ENCODE data around the gene IGSF21.

The IGSF21 gene

DNA sequence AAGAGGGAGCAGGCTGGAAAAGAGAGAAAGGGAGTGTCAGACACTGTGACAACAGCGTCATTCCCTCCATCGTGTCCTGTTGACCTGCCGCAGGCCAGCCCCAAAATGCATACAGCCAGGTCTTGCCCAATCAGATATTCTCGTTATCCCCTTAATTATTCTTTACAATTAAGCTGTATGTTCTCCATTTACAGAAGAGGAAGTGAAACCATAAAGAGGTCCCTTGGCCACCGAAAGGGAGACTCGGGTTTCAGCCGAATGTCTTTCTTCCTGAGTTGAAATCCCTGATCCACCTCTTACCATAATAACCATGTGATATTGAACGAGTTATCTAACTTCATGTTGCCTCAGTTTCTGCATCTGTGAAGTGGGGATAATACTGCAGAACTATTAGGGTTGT lies 70.5 kb downstream of the IGSF21 start:
- no peak for DNase-seq (ENCODE audit: low read depth)

DNA sequence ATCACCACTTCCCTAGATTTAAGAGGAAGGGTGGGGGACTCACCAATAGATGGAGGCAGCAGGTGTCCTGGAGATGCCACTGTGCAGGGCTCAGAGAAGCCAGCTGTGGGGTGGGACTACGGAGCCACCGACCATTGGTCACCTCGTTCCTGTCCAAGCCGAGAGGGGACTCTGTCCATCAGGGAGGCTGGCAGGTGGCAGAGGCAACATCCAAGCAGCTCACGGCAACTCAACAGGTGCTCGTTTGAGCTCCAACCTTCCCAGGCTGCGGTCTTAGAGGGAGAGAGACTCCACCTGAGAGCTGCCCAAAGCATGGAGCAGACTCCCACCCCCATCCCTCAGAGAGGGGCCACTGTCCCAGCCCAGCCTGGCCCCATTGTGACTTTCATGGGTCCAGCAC lies 71.4 kb downstream of the IGSF21 start:
- no peak for DNase-seq (ENCODE audit: low read depth)

DNA sequence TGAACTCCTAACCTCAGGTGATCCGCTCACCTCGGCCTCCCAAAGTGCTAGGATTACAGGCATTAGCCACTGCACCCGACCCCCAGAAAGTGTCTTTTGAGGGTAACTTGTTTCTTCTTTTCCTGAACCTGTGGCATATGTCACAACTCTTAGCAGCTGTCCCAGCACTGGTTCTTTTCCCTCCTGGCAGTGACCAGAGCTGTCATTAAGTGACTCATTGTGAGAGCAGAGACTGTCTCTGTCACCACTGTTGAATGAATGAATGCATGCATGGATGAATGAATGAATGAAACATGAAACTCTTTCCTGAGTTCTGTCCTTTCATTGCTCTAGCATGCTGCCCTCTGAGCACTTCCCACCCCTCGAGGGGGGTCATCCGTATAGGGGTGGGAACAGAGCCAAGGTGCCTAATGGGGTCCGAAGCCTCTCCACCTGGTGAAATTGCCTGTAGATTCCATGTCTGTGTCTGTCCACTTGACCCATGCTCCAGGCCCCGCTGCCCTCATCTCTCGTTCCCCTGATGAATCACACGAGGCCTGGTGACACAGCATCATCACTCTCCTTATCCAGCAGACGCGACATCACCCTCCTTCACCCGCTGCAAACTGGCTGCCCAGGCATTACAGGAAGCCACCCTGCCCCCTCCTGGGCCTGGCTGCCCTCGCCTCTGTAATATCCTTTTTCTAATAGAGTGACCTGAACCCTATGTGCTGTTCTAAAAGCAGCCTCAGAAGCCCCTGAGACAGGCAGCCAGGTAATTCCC lies 75.0 kb downstream of the IGSF21 start:
- DNase-seq (ENCODE audit: low read depth), result no peak

DNA sequence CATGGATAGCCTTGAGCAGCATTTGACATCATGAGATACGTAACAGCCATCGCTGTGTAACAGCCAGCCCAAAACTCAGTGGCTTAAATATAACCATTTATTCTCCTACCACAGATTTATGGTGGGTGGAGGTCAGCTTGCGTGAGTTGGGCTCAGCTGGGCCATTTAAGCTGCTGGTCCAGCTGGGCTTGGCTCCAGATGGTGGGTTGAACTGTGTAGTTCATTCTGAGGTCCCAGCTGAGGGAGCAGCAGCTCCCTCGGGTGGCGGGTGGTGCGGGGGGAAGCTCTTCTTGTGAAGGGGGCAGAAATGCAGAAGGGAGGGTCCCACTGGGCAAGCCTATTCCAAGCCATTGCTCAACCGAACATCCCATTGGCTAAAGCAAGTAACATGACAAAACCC lies 75.9 kb downstream of the IGSF21 start:
- no peak for DNase-seq (ENCODE audit: low read depth)

DNA sequence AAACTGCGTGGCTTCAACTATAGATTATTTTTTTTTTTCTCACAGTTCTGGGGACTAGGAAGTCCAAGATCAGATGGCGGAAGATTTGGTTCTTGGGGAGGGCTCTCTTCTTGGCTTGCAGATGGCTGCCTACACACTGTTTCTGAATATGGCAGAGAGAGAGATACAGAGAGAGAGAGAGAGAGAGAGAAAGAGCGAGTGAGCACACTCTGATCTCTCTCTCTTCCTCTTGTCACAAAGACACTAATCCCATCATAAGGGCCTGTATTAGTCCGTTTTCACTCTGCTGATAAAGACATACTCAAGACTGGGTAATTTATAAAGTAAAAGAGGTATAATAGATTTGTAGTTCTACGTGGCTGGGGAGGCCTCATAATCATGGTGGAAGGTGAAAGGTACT lies 79.5 kb downstream of the IGSF21 start:
- DNase-seq (ENCODE audit: low read depth), result no peak

DNA sequence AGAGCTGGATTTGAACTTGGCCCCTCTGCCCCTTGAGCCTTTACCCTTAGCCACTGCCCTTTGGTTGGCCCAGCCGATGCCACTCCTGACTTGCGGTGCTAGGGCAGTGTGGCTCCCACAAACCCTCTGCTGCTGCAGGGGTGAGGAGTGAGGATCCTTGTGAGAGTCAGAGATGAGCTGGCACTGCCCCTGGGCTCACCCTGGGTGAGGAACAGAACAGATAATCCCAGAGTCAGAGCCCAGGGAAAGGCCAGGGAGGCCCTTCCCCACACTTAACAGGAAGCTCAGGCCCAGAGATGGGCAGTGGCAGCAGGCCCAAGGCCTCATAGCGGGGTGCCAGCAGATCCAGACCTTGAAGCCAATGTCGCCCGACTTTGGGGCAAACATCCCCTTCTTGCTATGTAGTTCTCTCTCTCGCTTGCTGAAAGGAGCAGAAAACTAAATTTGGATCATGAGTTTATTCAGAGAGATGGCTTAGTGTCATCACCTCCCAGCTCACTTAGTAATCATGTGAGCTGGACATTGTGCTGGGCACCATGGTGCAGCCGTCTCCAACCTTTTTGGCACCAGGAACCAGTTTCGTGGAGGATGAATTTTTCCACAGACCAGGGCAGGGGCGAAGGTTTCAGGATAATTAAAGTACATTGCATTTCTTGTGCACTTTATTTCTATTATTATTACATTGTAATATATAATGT lies 81.4 kb downstream of the IGSF21 start:
- DNase-seq (ENCODE audit: low read depth), result no peak

DNA sequence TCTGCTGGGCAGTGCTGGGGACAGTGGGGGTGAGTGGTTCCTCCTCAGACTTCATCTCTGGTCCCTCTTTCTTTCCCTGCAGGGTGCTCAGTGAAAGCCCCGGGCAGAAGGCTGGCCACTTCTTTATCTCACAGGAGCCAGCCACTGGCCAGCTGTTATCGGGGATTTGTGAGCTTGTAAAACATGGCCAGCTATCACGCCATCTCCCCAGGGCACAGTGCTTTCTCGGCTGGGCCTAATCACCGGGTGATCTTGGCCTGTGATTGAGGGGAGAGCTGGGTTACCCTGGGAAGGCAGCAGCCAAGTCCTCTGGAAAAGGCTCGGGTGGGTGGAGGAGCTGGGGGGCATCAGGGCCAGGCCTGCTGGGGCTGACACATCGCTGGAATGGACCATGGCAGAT lies 83.0 kb downstream of the IGSF21 start:
- DNase-seq (ENCODE audit: low read depth), result no peak

DNA sequence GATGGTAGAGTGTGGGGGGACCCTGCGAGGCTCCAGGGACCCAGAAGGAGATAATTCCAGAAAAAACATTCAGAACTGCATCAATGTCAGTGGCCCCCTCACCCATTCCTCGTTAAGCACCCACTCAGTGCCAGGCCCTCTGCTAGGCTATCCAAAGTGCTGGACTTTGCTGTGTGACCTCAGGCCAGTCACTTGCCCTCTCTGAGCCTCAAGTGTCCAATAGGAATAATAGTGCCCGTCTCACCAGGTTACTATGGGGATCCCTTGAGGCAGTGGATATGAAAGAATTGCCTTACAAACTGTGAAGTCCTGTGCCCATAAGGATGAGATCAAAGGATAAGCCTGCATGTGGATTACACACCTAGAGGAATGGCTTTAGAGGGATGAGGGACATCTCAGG lies 83.4 kb downstream of the IGSF21 start:
- no peak for DNase-seq (ENCODE audit: low read depth)

DNA sequence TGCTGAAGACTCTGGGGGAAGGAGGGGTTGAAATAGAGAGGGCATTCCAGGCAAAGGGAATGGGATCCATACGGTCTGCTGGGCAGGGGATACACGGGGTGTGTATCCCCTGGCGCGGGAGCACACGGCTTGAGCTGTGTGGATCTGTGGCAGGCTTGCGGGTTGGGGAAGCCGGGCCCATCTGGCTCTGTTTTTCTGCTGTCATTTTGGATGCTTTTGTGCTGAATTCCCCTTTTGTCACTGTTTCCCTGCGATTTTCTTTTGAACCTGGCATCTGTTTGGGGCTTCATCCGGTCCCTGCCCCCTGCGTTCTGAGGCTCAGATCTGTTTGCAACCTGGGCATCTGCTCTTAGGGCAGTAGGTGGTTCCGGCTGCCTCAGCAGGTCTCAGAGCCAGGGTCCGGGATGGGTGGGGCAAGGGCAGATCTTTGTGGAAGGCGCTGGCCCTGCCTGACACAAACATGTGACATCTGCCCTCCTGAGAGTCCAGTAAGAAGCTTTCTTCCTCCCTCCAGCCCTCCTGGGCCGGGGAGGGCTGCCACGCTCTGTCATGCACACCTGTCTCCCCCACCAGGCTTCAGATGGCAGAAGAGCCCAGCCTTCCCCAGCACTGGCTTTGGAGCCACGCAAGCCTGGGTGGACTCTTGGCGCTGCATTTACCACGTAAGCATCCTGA lies 84.0 kb downstream of the IGSF21 start:
- DNase-seq (ENCODE audit: low read depth), result no peak

DNA sequence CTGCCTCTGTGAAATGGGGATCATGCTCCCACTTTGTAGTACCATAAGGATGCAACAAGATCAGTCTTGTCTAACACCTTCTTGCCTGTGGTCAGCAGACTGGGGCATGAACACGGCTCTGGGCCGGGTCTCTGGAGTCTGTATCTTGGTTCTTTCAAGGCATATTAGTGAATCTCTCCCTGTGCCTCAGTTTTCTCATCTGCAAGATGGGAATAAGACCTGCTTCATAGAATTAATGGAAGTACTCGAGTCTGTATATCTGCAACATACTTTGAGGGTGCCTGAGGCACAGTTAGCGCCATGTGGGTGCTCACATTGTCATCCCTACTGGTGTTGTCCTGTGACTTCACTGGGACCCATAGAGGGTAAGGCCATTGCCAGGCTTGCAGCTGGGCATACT lies 84.6 kb downstream of the IGSF21 start:
- DNase-seq (ENCODE audit: low read depth), result no peak

DNA sequence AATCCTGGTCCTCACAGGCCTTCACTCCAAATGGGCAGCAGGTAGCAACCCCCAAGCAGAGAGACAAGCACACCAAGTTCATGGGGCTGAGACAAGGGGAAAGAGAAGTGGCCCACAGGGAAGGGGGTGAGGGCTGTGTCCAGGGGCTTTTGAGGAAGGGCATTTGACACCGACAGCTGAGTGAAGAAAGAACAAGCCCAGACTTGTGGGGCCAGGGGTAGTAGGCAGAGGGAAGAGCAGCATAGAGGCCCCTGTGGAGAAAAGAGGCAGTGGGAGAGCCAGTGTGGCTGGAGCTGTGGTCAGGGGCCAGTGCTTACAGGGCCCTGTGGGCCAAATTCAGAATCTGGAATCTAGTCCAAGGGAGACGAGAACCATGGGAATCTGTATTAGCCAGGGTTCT lies 85.4 kb downstream of the IGSF21 start:
- no peak for DNase-seq (ENCODE audit: low read depth)

DNA sequence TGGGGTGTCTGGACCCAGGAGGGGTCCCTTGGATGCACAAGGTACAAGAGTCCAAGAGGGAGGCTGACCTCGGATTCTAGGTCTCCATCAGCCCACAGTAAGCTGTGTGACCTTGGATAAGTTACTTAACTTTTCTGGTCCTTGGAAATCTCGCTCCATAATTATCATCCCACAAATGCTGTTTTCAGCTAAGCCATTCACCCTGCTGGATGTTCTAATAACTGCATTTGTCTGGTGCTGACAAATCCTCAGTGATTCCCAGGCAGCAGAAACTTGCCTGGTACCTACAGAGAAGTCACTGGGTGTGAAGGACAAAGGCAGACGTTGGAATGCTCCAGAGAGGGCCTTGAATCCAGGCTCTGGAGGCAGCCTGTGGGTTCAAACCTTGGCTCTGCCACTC lies 89.7 kb downstream of the IGSF21 start:
- DNase-seq (ENCODE audit: low read depth), result no peak

DNA sequence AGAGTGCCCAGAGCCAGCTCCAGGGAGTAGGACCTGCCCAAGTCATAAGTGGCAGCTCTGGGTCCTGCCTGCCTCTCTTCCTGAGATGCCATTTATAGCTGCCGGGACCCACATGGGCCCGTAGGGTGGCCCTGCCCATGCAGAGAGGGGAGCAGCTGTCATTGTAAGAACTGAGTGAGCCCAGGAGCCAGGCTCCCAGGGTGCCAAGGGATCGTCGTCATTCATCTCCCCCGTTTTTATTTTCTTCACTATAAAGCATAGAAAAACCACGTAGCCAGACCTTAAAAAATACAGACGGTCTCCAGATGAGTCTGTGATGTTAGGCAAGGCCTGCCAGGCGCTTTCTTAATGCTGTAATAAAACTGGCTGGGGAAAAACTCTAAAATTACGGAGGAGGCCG lies 90.7 kb downstream of the IGSF21 start:
- no peak for DNase-seq (ENCODE audit: low read depth)

DNA sequence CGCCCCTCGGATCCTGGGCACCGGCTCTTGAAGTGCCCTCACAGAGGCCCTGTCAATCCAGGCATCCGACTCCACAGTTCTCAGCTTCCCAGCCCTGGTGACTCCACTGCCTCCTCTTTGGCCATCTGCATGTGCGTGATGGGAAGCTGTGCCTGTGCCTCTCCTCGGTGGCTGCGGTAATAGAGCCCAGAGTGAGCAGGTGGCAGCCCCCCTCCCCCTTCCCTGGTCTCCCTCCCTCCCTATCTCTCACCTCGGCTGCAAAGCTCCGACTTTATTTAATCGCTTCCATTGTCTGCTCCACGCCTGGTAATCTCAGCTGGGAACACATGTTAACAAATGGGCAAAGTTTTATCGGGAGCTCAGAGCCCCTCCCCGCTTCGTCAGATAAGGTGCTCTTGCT lies 91.9 kb downstream of the IGSF21 start:
- DNase-seq (ENCODE audit: low read depth), result no peak

DNA sequence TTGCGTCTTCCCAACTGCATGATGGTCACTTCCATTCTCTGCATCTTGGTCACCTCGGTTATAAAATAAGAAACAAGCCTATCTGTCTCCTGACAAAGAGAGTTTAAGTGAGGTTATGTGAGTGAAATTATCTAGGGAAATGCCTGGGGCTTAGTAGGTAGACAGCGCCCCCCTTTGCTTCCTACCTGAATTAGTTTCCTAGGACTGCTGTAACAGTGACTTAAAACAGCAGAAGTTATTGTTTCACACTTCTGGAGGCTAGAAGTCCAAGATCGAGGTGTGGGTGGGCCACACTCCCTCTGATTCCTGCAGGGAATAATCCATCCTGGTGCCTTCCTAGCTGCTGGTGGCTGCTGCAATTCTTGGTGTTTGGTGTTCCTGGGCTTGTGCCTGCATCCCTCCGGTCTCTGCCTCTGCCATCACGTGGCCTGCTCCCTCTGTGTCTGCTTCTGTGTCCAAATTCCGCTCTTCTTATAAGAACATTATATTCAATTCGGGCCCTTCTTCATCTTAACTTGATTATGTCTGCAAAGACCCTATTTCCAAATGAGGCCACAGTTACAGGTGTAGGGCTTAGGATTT lies 92.6 kb downstream of the IGSF21 start:
- DNase-seq (ENCODE audit: low read depth), result no peak

DNA sequence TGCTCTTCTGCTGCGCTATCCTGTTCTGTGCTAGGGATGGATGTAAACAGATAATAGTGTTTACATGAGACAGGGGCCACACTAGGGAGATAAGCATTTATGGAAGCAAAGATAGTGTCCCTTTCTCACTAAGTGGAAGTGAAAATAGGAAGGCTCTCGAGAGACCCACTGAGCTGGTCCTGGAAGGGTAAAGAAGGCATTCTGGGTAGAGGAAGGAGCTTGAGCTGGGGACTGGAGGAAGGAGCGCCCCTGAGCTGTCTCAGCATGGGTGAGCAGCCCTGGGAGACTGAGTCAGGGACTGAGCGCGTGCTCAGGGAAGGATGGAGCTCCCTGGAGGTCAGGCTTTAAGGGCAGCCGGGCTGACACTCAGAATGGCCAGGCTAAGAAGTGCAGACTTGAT lies 93.3 kb downstream of the IGSF21 start:
- DNase-seq (ENCODE audit: low read depth), result no peak

DNA sequence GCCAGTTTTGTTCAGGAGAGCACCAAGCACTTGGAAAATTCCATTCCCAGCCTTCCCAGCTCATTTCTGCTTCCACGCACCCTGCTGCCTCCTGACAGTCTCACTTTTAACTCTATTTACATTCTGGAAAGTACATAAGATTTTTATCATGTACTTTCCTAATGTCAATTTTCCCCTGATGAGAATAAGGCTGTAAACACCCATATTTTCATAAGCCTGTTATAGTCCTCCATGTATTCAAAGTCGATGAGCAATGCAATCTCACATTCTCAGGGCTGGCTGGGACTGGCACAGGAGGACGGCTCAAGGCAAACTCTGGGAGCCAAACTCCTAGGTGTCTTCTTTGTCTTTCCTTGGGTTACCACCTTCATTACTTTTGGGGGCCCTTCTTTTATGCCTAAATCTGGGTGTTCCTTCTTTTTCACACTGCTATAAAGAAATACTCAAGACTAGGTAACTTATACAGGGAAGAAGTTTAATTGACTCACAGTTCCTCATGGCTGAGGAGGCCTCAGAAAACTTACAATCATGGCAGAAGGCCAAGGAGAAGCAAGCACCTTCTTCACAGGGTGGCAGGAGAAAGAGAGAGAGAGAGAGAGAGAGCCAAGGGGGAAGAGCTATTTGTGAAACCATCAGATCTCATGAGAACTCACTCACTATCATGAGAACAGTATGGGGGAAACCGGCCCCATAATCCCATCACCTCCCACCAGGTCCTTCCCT lies 94.6 kb downstream of the IGSF21 start:
- DNase-seq (ENCODE audit: low read depth), result no peak

DNA sequence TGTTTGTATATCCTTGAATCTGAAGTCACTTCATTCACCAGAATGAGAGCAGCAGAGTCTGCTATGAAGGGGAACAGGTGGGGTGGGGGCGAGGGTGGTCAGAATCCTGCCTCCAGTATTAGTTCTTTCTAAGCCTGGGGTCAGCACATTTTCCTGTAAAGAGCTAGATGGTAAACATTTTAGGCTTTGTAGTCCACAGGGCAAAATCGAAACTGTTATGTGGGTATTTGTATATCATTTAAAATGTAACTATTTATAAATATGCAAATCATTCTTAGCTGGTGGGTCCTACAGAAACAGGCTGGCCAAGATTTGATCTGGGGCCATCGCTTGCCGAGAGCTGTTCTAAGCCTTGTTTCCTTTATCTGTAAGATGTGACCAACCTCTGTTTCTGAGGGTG lies 96.0 kb downstream of the IGSF21 start:
- no peak for DNase-seq (ENCODE audit: low read depth)

DNA sequence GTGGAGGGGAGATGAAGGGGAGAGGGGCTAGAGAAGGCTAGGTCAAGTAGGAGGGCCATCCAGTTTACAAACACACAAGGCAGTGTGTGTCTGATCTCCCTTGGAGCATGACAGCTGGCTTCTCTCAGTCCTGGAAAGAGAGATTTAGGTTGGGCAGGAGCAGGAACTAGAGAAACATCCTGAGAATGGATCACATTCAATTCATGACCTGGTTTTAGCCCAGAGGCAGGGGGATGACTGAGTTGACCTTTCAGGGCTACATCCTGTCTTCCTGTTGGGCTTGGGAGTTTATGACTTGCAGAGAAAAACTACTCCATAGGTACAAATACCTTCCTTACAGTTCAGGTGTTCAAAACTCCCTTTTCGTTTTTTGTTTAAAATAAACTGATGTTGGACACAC lies 97.0 kb downstream of the IGSF21 start:
- DNase-seq (ENCODE audit: low read depth), result no peak

DNA sequence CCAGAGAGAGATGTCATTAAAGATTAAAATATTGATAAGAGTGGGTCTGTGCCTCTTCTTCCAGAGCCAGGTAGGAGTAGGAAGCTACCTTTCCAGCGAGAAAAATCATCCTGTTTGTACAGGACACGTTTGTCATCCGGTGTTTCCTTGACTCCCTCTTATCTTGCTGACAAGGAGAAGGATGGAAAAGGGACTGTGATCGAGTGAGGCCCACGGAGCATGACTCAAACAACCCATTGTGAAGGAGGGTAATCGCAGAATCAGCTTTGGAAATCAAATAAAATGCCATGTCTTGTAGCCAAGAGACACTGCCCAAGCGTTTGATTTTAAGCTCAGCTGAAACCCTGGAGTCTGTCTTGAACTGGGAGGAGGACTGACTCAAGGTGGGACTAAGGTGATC lies 97.7 kb downstream of the IGSF21 start:
- DNase-seq (ENCODE audit: low read depth), result no peak

DNA sequence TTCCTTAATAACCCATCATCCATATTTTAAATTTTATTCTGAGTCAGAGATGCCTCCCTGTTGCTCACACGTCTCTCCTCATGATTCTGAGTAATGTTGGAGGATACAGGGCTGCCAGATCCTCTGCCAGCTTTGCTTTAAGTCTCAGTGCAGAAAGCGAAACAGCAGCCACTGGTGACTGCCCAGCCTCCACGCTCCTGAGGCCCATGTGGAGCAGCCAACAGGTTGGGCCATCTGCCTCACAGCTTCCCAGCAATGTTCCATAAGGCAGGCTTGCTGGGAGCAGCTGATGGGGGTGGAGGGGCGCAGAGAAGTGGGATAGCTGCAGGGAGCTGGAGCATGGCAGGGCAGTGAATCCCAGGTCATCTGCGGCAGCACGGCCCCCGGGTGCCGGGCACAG lies 104.2 kb downstream of the IGSF21 start:
- no peak for DNase-seq (ENCODE audit: low read depth)

DNA sequence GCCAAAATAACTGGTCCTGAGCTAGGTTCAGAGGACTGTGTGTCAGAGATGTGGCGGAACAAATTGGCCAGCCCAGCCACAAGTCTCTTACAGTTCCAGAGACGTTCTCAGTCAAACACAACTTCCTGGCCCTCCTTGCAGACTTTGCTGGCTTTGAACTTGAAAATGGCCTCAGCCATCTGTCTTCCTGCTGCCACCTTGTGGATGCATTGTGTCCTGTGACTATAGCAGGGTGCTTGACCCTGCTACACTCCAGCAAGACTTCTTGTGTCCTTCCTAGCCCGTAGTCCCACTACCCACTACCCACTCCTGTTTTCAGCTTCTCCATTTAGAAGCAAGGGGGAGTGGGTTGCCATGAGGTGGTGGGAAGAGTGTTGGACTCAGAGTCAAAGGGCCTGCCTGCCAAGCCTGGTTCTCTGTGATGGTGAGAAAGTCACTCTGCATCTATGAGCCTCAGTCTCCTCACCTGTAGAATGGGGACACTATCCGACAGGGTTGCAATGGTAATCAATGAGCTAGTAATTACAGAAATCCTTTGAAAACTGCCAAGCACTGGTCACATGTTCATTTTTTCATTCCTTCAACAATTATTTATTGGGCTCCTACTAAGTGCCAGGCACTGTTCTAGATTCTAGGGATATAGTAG lies 109.9 kb downstream of the IGSF21 start:
- DNase-seq (ENCODE audit: low read depth), result no peak

Measured in stimulated activated CD8-positive, alpha-beta memory T cell treated with anti-CD3 and anti-CD28 coated beads, Interleukin-4, amount 100 ng/mL, for 24 hours (primary cell).